NOMO-1 treated with DMSO at 0.1 percent for 48 hours (cell line): Measurements from ENCODE around the gene ORC5.
"Not testable (repeated sequence)": the region's sequence is repeated elsewhere in the genome, so short reads cannot be mapped to it uniquely, and the experiment has no call there.

Experiments
- DNase-seq: peaks from one replicate; lab custom pipeline; 2025; ENCODE audit not compliant: unreplicated experiment; lab: John Stamatoyannopoulos, UW

ORC5 gene

DNA sequence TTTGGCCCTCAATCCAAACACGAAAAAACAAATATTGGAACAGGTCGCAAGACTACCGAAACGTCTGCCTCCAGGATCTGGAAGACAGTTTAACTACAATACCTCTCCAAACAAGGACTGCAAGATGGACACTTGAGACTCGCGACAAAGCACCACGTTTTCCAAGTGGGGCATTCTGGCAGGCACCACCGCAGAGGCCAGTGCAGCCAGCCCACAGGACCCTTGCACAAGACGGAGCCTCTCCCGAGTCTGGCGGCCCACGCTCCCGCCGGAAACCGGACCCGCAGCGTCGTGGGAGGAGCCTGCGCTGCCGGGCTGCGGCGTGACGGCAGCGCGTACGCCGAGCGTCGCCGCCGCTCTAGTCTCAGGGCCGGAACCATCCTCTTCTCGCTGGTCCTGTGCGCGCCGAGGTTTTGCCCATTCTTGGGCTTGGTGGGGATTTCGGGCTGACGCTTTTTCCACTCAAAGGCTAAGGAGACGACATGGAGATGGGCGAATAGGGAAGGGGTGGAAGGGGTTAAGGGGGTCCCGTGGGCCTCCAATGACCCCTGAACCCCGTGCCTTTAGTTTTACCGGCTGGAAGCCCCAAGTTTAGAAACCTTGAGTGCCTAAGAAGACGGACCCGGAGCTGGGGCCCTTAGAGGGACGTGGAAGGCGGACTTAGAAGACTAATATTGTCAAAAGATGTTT lies at the start of gene ORC5:
Gene ORC5 (minus strand): TSS at position 283 of the 690 bp plus-strand sequence. CDS start 109 bp downstream, at position 174.
- peak; percentile 67 for DNase-seq

DNA sequence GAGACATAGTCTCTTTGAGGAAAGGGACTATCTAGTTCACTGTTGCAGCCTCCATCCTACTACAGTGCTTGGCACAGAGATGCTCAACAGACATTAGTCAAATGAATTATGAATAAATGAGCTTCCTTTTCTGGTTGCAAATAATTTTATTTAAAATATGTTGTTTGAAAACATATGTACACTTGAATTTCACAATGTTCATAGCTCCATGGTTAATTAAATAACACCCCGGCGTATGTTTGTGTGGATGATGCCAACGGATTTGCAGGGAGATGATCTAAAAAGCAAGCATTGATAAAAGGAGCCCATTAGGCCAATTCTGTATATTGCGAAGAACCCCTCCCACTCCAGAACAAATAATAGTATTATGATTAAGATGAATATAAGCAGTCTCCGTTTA lies 47.8 kb upstream of the ORC5 start:
- DNase-seq, result no peak

DNA sequence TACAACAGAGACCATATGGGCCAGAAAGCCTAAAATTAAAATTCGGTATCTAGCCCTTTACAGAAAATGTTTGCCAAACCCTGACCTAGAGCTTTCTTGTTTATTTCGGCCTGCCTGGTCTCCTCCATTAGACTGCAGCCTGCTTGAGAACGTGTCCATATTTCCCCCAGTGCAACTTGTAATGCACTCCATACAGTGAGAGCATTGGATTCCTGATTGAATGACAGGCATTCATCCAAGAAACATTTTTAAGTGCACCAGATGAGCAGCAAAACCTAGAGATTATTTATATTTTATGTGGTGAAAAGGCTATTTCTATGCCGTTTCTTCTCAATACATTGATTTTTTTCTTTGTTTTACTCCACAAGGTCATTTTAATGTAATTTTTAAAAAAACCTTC lies 47.4 kb upstream of the ORC5 start:
- DNase-seq, result no peak

DNA sequence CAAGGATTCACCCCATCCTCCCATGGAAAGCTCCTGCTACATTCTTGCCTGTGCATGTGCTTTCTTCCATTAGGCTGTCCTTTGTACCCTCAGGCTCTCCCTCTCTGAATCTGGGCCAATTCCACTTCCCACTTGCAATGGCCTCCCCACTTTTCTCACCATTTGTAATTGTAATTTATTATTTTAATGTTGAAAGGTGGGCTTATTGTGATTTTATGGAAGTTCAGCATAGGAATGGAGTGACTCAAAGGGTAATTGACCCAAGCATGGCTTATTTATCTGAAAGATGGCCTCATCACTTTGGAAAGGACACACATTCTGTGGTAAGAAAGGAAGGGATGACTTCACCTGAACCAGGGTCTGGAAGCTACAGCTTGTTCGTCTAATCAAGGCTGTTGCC lies 46.9 kb upstream of the ORC5 start:
- no peak for DNase-seq

DNA sequence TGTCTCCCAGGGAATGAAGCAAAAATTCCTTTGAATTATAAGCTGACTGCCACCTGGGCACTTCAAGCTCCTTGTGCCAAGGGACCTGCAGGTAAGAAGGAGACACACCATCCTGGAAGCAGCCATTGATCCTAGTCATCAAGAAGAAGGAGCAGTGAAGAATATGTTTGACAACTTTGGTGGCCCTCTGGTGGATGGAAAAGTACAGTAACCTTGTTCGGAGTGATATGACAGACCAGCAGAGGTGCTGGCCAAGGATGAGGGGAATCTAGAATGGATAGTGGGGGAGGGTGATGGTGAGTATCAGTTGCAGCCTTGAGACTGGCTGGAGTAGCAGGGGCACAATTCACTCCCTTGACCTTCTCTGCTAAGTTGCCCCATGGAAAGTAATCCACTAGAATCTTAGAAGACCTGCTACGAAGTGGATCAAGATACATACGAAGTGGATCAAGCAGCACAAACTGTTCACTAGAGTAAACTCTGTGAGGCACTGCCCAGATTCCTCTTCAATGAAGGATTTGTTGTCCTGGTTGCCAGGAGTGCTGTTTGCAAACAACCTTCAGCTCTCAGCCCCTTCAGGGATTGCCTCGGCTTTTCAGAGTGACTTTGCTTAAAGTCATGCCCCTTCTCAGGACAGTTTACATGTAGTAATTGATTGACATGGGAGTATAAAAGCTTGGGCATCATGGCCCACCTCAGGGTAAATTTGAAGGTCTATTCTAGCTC lies 44.8 kb upstream of the ORC5 start:
- DNase-seq, result no peak

DNA sequence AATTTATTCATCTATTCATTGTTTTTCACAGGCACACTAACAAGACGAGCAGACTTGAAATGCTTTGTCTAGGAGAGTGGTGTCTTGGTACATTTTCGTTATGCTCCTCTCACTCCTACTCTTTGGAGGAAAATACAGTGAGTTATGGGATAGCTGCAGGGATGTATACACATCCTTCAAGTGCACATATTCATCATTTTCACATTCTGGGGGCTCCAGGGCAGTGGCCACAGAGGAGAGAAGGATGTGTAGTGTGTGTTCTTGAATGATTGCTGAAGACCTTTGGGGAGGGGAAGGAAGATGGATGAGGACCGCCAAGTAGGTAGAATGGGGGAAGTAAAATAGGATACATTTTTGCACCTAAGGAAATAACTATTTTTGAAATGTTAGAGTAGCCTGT lies 34.8 kb upstream of the ORC5 start:
- no peak for DNase-seq

DNA sequence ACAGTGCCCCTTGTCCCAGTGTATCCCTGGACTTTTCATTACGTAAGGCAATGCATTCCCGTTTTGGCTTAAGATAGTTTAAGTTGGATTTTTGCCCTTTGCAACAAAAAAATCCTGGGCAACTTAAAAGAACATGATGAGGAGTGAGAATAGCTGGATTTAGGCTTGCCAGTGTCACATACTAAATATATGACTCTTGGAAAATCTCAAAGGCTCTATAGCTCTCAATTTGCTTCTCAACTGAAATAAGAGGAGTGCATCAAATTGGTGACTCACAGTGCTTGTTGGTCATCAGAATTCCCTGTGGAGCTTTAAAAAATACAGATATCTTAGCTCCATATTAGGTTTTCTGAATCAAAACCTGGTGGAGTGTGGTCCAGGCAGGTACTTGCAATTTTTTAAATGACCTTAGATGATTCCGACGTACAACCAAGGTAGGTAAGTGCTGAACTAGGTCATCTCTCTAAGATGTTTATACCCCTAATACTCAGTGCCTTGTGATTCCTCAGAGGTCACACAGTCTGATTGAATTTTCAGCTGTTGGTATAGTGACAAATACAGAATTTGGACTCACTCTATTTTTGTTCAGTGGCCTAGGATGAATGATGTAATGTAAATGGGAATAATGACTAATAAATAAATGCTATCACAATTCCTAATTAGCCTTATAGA lies 33.9 kb upstream of the ORC5 start:
- DNase-seq, result no peak

DNA sequence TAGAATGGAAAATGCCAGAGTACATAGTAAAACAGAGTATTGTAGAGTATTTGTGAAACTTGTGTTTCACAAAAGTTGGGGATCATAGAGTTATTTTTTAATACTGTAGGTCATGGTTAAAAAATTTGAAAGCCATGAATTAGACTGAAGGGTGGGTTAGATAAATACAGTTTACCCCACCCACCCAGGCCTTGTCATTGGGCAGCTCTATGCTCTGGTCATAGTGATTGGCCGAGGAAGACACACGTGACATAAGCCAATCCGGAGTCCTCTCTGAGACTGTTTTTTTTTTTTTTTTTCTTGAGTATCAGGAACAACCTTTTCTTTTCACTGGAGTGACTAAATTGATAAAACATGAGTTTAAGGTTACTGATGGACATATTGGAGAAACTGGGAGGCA lies 33.3 kb upstream of the ORC5 start:
- DNase-seq, result no peak

DNA sequence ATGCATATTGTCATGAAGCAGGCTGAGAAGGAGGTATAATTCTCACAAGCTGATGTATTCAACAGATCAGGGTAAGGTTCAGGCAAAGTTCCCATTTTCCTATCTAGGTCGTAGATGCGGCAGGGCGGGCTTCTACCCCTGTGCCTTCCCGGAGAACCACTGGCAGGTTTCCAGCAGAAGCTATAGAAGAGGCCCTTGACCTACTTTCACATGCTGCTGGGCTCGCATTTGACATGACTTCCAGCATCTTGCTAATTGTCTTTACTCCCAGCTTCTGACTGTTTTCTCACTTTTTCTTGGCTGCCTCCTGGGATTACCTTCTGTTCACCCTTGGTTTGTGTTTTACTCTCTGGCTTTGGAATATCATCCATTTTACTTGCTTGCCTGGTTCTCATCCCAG lies 32.6 kb upstream of the ORC5 start:
- DNase-seq, result no peak

DNA sequence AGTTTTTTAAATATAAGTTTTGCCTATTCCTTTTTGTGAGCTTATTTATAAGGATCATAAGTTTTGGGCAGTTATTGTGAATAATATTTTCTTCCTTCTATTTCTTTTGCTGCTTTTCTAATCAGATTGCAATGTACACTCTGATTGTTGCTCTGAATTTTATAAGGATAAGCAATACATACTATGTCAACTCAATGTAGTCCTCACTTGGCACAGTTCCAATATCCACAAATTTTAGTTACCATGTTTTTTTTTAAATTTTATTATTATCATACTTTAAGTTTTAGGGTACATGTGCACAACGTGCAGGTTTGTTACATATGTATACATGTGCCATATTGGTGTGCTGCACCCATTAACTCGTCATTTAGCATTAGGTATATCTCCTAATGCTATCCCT lies 27.2 kb upstream of the ORC5 start:
- not testable (repeated sequence) for DNase-seq

DNA sequence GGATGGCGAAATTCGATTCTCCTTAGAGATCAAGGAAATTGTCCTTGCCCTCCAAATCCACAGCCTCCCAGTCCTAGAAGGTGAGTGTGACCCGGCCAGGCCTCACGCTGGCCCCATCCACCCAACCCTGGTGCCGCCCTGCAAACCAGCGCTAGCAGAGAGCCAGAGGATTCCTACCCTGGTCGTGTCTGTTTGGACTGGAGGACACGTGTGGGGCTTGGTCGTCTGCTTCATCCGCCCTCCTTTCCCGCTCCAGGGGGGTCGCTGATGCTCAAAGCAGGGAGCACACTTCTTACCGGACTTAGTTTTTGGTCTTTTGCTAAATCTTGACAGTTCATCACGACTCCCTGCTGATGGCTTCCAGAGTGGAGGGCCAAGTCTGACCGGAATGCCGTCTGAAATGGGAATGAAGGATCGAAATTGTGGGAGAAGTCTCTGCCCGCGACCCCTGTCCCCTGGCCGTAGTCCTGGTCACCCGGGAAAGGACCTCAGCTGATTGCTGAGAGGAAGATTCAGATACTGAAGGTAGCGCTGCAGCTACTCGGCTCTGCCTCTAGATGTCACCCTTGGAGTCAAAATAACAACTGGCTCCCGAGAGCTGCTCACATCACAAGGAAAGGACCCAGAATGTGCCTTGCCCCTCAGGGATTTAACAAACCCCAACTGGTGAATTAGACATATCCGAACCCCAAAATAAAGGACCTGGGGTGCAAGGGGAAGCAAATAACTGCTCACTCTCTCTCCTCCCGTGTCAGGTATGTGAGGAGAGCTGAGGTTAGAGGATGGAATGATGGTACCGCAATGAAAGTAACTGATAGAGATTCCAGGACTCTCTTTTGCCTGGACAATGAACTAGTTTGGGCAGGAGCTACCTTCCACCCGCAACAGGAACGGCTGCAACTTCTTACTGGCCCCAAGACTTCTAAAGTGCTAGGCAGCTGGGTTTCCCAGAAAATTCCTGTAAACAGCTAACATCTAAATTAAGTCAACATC lies 23.5 kb upstream of the ORC5 start:
- DNase-seq, result peak; percentile 9

DNA sequence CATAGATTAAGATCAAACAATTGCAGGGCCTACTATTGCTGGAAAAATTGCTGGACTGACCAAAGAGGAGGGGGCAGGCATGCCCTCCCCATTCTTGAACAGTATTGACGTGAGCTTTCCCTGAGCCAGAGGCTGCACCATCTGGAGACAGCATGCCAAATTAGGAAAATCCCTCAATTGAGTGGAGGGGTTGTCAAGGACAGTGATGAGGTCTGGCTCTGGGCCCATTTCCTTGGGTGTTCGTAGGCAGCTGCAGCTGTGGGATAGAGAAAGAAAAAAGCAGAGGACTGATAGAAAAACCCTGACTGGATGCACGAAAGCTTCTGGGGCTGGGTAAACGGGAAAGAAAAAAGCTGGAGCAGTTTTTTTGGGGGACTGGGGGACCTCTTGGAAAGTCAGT lies 22.8 kb upstream of the ORC5 start:
- no peak for DNase-seq

DNA sequence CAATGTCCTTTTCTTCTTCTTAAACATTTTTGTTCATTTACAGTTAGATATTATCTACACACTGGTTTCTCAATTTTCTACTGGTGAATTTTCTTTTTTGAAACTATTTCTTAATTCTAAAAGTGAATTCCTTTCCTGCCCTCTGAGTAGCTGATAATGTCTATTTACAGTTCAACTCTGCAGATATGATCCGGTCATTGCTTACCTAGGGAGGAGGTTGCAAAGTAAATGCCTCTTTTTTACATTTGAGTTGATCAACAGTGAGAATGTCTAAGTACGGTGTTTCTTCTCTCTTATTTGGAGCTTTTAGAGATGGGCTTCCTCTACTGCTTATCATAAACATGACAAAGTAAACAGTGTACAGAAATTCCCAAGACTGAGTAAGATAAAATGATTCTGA lies 20.6 kb upstream of the ORC5 start:
- no peak for DNase-seq

DNA sequence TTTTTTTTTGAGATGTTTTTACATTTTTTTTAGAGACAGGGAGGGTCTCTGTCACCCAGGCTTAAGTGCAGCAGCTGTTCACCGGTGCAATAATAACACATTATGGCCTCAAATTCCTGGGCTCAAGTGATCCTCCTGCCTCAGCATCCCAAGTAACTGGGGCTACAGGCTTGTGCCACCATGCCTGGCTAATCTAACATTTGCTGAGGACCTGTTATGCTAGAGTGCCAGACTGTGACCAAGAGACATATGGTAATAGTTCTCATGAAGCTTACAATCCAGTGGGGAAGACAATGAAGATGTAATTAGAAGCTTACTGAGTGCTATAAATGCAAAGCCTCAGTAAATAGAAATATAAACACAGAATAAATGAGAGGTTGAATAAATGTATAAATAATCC lies 17.6 kb upstream of the ORC5 start:
- DNase-seq, result no peak

DNA sequence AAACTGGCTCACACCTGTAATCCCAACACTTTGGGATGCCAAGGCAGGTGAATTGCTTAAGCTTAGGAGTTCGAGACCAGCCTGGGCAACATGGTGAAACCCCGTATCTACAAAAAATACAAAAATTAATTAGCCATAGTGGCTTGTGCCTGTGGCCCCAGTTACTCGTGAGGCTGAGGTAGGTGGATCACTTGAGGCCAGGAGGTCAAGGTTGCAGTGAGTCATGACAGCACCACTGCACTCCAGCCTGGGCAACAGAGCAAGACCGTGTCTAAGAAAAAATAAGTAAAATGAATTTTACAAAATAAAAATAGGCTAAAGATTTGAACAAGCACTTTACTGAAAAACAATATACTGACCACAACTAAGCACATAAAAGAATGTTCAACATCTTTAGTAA lies 9.8 kb upstream of the ORC5 start:
- DNase-seq, result no peak

DNA sequence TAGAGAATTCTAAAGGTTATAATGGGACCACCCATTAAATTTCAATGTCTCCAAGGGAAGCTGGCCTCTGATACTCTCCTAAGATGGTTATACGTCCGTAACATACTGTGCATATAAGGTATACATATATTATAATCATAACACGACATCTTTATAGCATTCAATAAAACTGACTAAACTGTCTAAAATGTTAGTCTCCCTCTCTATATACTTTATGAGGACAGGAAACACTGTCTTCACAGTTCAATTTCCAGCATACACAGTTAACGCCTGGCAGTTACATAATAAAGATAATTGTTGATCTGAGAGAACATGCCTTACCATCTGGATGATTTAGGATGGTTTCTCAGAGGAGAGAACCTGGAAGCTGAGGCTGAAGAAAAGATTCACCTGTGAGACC lies 1.2 kb upstream of the ORC5 start:
- DNase-seq, result no peak

DNA sequence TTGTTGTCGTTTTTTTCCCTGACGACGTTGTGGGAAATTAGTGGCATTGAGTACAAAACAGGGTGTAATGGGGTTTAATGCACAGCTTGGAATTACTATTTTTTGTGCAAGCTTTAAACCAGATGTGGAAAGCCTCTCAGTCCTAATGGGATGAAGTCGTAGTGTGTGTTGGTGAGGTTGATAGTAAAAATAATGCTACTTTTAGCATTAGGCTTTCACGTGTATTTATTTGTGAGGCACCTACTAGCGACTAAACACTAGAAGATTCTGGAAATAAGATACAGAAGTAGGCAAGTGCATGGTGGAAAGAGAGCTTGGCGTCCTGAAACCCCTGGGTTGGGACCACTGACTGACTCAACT lies 588 bp upstream of the ORC5 start:
- no peak for DNase-seq

DNA sequence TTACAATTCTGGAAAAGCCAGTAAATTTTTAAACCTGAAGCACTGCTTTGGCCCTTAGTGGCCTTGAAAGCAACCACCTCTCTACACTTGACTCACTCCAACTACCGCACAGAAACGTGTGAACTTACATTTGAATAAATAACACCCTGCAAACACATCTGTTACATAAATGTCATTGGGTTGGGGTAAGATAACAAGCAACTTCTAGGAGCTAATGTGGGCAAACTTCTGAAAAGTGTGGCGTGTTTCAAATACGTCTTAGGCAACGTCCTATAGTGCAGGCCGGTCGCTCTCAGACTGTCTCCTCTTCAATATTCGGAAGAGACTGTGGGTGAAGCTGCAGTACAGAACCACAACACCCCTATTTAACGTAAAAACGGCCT lies 474 bp downstream of the ORC5 start:
- DNase-seq, result no peak

DNA sequence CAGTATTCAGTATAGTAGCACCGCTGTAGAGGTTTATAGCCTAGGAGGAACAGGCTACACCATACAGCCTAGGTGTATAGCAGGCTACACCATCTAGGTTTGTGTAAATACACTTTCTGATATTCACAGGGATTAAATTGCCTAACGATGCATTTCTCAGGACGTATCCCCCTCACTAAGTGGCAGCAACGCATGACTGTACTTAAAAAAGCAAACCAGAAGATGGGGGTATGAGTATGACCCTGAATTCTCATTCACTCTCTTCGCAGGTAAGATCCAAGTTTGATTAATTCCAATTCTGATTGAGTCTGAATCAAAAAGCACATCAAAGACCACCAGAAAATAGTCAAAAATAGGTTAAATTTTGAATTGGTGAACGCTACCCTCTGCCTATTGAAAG lies 972 bp downstream of the ORC5 start:
- no peak for DNase-seq

DNA sequence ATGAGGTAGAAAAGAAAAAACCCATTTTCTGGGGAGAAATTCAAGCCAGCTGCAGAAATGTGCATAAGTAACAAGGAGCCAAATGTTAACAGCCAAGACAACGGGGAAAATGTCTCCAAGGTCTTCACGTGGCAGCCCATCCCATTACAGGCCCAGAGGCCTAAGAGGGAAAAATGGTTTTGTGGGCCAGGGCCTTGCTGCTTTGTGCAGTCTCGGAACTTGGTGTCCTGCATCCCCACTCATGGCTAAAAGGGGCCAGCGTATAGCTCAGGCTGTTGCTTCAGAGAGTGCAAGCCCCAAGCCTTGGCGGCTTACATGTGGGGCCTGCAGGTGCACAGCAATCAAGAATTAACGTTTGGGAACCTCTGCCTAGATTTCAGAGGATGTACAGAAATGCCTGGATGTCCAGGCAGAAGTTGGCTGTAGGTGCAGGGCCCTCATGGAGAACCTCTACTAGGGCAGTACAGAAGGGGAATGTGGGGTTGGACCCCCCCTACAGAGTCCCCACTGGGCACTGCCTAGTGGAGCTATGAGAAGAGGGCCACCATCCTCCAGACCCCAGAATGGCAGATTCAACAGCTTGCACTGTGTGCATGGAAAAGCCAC lies 9.0 kb downstream of the ORC5 start:
- DNase-seq, result no peak

DNA sequence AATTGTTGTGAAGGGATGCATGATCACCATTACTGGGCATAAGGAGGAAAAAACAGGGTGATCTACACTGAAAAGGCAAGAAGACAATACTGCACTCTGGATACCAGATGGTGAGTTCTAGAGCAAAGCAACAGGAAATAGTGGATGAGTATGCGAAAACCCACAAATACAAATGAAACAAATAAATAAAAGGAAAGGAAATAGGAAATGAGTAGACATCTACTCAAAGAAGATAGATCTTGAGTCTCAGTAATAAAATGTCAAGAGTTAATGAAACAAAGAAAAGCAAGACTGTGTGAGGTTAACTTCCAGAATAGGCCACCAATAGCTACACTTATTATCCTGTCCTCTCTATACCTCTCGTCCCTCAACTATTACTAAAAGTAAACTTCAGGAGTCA lies 11.7 kb downstream of the ORC5 start:
- DNase-seq, result no peak
